Activated naive CD4-positive, alpha-beta T cell treated with anti-CD3 and anti-CD28 coated beads, Interleukin-2, amount 10 ng/mL, durations not matched to agents 7 days and 5 days (primary cell): ENCODE measurements around the gene SUV39H1.

Source experiments
- CTCF ChIA-PET: fragments of 350-600 bp; sonication (Branson Sonifier 250); formaldehyde crosslinking; loops from one replicate; lab custom pipeline; 2021; ENCODE audit warnings: antibody characterized with exemption; lab: Charles Lee
- DNase-seq: peaks from one replicate; pipeline ENCODE4 v3.0.0-alpha.2; 2020
- H3K27ac Mint-ChIP-seq: one replicate; pipeline ENCODE4 v1.8.0; 2021; ENCODE audit warnings: mild to moderate bottlenecking, moderate library complexity, mixed read lengths
- H3K27me3 Mint-ChIP-seq: one replicate; pipeline ENCODE4 v1.8.0; 2021; ENCODE audit warnings: mild to moderate bottlenecking, mixed read lengths
- H3K36me3 Mint-ChIP-seq: one replicate; pipeline ENCODE4 v1.8.0; 2021; ENCODE audit warnings: mixed read lengths
- H3K4me1 Mint-ChIP-seq: one replicate; pipeline ENCODE4 v1.8.0; 2021; ENCODE audit warnings: mixed read lengths
- H3K4me3 Mint-ChIP-seq: one replicate; pipeline ENCODE4 v1.8.0; 2021; ENCODE audit warnings: mild to moderate bottlenecking, moderate library complexity, mixed read lengths
- H3K9me3 Mint-ChIP-seq: one replicate; pipeline ENCODE4 v1.8.0; 2021; ENCODE audit warnings: mixed read lengths

Gene SUV39H1

GRCh38 chrX:48747415-48748016 lies 51.0 kb downstream of the SUV39H1 start:
- H3K4me3 Mint-ChIP-seq, result no peak overlapping the region
- CTCF ChIA-PET, result no interaction called here
- no peaks in the 10 kb centered on the region for H3K9me3 Mint-ChIP-seq

DNA sequence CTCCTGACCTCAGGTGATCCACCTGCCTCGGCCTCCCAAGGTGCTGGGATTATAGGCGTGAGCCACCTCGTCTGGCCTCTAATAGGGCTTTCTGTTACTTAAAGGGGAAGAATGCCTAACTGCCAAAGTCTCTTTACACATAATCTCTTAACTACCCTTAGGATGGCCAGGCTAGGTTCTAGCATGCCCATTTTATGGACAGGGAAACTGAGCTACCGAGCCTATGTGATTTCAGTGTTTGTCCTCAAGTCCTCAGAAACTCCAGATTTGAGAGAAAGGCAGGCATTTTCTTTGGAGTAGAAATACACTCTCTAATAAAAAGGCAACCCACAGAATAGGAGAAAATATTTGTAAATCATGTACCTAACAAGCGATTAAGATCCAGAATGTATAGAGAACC lies 52.6 kb downstream of the SUV39H1 start:
- H3K27me3 Mint-ChIP-seq, result peaks cover 12% of the 10 kb centered on the region
- H3K4me3 Mint-ChIP-seq, result no peak overlapping the region
- CTCF ChIA-PET, result no interaction called here

More at GRCh38 chrX:48747415-48748016, 51.0 kb downstream of the SUV39H1 start:
- no peaks in the 10 kb centered on the region for H3K36me3 Mint-ChIP-seq
- peaks cover 12% of the 10 kb centered on the region for H3K27me3 Mint-ChIP-seq
- no peak for DNase-seq
- H3K27ac Mint-ChIP-seq, result no peak overlapping the region
- H3K4me1 Mint-ChIP-seq, result peaks cover 10% of the 10 kb centered on the region

DNA sequence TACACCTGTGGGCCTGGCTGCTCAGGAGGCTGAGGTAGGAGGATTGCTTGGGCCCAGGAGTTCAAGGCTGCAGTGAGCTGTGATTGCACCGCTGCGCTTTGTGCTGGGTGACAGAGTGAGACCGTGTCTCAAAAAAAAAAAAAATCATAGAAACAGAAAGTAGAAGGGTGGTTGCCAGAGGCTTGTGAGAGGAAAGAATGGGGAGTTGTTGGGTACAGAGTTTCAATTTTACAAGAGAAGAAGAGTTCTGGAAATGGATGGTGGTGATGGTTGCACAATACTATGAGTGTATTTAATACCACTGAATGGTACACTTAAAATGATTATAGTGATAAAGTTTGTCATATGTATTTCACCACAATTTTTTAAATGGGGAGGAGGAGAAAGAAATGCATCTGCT lies 54.8 kb downstream of the SUV39H1 start:
- Mint-ChIP-seq H3K27ac (peak overlapping the region; percentile 85), H3K9me3 (no peaks in the 10 kb centered on the region), H3K4me1 (peaks cover 13% of the 10 kb centered on the region), H3K4me3 (no peak overlapping the region), H3K27me3 (peaks cover 7% of the 10 kb centered on the region), H3K36me3 (no peaks in the 10 kb centered on the region)
- DNase-seq, result peak; percentile 24
- CTCF ChIA-PET, result interaction anchor here (0.6 to 1.1 kb wide), 2 partner anchors 103 to 296 kb away, joined by 3 to 4 read pairs; no protein-coding TSS in a partner anchor

More for the DNA sequence above, 52.6 kb downstream of the SUV39H1 start:
- Mint-ChIP-seq H3K4me1 (peaks cover 13% of the 10 kb centered on the region), H3K36me3 (no peaks in the 10 kb centered on the region), H3K9me3 (no peaks in the 10 kb centered on the region), H3K27ac (no peak overlapping the region)
- DNase-seq, result no peak

- no peak overlapping the region for H3K4me3 Mint-ChIP-seq
- H3K27ac Mint-ChIP-seq, result no peak overlapping the region
- H3K36me3 Mint-ChIP-seq, result no peaks in the 10 kb centered on the region
- CTCF ChIA-PET, result interaction anchor here (0.6 to 1.1 kb wide), 2 partner anchors 9 to 104 kb away, joined by 3 to 4 read pairs; no protein-coding TSS in a partner anchor
- no peak for DNase-seq
- peaks cover 3% of the 10 kb centered on the region for H3K27me3 Mint-ChIP-seq
- no peaks in the 10 kb centered on the region for H3K9me3 Mint-ChIP-seq
- H3K4me1 Mint-ChIP-seq, result peaks cover 13% of the 10 kb centered on the region
Measured at GRCh38 chrX:48752498-48752897, 56.0 kb downstream of the SUV39H1 start.

GRCh38 chrX:48753708-48754228 lies 57.2 kb downstream of the SUV39H1 start:
- DNase-seq, result no peak
- Mint-ChIP-seq H3K4me1 (peaks cover 13% of the 10 kb centered on the region), H3K4me3 (no peak overlapping the region), H3K27me3 (no peaks in the 10 kb centered on the region), H3K9me3 (no peaks in the 10 kb centered on the region), H3K36me3 (no peaks in the 10 kb centered on the region), H3K27ac (no peak overlapping the region)
- CTCF ChIA-PET, result no interaction called here

DNA sequence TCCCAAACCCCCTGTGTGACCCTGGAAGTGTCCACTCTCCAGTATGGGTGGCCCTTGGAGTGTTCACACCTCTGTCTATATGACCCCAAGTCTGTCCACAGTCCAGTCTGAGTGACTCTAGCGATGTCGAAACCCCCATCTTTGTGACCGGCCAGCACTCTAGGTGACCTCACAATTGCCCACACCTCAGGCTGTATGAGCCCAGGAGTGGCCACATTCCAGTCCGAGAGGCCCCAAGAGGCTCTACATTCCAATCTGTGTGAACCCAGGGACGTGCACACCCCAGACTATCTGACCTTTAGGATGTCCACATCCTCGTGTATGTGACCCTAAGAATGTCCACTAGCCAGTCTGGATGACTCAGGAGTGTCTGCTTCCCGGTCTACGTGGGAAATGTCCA lies 57.7 kb downstream of the SUV39H1 start:
- Mint-ChIP-seq H3K9me3 (no peaks in the 10 kb centered on the region), H3K4me1 (peaks cover 13% of the 10 kb centered on the region), H3K27me3 (no peaks in the 10 kb centered on the region), H3K4me3 (no peak overlapping the region), H3K36me3 (no peaks in the 10 kb centered on the region), H3K27ac (no peak overlapping the region)
- CTCF ChIA-PET, result no interaction called here
- DNase-seq, result no peak
